GM19025 (cell line): ENCODE results near the gene PTOV1.

Source experiments
- ATAC-seq: cut with Tn5 transposase; IDR thresholded peaks from one replicate; pipeline ENCODE4 v1.9.1; 2021; ENCODE audit warnings: mild to moderate bottlenecking, low read depth, moderate library complexity; ENCODE audit not compliant: unreplicated experiment

Gene PTOV1

GRCh38 chr19:49840736-49841249, 10.2 kb upstream of the PTOV1 start:
- no peak for ATAC-seq

DNA sequence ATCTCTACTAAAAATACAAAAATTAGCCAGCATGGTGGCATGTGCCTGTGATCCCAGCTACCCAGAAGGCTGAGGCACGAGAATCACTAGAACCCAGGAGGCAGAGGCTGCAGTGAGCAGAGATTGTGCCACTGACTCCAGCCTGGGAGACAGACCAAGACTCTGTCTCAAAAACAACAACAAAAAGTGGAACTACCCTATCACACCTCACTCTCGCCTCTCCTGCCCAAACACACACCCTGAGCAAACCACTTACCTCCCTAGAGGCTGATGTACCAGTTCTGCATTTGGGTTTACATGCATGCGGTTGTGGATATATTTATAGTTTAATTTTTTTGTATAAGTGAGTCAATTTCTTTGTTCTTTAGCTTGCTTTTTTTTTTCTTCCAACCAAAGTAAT, 7.7 kb upstream of the PTOV1 start:
- ATAC-seq: no peak

GRCh38 chr19:49844138-49845095, 6.5 kb upstream of the PTOV1 start:
- no peak for ATAC-seq

DNA sequence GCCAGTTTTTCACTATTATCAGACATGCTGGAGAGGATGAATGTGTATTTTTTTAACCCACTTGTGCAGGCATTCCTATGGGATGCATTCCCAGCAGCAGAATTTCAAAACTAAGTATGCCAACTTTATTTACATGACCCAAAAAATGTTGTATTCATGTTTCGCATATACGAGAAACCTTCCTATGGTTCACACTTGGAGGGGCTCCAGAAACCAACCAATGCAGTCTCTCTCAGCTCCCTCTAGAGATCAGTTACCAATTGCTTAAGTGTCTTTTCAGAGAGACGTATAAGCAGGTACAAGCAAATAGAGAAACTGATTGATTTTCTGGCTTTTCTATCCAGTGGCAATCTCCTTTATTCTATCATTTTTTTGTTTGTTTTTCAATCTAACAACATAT, 5.5 kb upstream of the PTOV1 start:
- no peak for ATAC-seq

GRCh38 chr19:49846408-49846807, 4.6 kb upstream of the PTOV1 start:
- ATAC-seq: no peak

DNA sequence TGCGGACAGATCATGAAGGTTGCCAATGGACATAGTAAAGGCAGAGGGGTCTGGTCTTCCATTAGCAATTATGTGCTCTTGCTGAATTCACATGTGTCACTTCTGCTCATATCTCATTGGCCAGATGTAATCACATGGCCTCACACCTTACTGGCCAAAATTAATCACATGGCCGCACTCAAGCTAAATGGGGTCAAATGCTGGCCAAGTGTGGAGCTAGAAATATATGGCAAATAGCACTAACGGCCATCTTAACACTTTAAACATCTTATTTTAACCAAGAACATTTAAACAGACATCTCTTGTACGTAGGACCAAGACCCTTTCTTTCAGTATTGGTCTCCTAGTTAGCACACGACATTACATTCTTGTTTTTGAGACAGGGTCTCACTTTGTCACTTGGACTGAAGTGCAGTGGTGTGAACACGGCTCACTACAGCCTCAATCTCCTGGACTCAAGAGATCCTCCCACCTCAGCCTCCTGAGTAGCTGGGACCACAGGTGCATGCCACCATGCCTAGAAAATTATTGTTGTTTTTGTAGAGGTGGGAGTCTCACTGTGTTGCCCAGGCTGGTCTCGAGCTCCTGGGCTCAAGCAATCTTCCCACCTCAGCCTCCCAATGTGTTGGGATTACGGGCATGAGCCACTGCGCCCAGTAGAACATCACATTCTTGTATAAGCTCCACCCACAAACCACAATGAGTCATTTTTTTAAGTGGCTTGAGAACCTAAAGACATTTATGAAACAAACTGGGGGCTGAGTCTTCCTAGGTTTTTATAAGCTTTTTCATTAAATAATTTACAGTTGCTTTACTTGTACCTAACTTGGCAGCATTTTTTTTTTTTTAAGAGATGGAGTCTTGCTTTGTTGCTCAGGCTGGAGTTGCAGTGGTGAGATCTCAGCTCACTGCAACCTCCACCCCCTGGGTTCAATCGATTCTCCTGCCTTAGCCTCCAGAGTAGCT, 2.9 kb upstream of the PTOV1 start:
- no peak for ATAC-seq

GRCh38 chr19:49848938-49849337, 2.0 kb upstream of the PTOV1 start:
- ATAC-seq: no peak

GRCh38 chr19:49849433-49850220, 1.3 kb upstream of the PTOV1 start:
- no peak for ATAC-seq

DNA sequence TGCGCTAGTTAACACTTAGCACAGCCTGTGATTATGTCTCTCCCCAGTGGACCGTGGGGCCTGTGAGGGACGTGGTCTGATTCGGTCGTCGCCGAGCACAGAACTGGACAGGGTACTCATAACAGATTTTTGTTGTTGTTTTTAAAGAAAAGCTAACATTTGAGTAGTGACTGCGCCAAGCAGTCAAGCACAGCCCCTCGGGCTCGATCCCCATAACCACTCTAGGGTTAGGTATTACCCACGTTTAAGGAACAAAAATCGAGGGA, 805 bp upstream of the PTOV1 start:
- ATAC-seq: no peak

DNA sequence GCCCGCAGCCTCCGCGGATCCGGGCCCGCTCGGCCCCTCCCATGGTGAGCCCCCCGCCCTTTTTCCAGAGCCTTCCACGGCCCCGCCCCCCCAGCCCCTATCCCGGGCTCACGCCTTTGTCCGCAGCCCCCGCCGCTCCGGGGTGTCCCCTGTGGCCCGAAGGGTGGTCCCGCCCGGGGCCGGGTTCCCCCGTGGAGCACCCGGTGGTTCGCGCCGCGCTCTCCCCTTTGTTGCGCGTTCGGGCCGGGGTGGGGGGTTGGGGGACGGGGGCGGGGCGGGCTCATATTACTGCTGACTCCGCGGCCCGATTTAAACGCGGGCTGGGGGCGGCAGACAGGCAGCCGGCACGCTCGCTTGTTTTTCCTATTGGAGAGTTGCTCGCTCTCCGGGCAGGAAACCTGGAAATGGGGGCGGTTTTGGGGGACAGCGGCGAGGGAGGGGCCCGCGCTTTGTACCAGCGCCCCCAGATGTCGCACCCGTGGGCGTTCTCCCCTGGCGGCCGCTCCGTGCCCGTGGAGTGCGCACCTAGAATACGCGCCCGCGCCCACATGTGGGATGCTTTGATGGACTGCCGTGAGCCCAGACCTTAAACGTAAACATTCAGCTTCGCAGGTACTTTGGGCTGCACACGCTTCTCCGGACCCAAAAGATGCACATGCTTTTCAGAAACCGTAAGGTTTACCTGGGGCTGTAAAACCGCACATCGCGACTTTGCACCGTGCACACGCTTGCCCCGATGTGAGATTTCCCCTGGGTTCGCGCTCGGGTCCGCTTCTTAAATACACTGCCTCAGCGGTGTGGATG, 699 bp downstream of the PTOV1 start:
- peak; percentile 7 for ATAC-seq

GRCh38 chr19:49852631-49853126, 1.7 kb downstream of the PTOV1 start:
- no peak for ATAC-seq

GRCh38 chr19:49853852-49854377, 3.0 kb downstream of the PTOV1 start:
- ATAC-seq: no peak

DNA sequence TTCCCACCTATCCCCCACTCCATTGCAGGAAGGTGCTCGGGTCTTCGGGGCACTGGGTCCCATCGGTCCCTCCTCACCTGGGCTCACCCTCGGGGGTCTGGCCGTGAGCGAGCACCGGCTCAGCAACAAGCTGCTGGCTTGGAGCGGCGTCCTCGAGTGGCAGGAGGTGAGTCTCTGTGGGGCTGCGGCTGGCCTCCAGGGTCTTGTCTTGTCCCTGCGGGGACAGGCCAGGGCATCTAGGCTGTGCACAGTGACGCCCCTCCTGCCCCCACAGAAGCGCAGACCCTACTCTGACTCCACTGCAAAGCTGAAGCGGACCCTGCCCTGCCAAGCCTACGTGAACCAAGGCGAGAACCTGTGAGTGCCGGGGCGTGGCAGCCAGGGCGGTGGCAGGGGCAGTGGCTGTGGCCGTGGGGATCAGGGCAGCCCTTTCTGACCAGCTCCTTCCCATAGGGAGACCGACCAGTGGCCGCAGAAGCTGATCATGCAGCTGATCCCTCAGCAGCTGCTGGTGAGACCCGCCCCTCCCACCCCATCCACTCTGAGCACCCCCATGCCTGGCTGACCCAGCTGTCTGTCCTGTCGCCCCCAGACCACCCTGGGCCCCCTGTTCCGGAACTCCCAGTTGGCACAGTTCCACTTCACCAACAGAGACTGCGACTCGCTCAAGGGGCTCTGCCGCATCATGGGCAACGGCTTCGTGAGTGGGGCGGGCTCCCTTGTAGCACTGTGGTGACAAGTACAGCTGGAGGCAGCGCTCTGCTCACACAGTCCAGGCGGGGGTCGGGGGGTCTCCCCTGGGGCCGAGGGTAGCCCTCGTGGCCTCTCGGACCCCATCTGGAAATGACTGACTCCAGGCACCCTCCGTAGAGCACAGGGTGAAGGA, 3.7 kb downstream of the PTOV1 start:
- no peak for ATAC-seq

GRCh38 chr19:49855277-49855675, 4.3 kb downstream of the PTOV1 start:
- no peak for ATAC-seq

- ATAC-seq: no peak
These were observed 5.0 kb downstream of the PTOV1 start for GRCh38 chr19:49855676-49856573.

GRCh38 chr19:49856574-49857021, 5.6 kb downstream of the PTOV1 start:
- no peak for ATAC-seq
